T-cell (primary cell): Measurements from ENCODE around the gene STAB1. TPM values are rescaled to one million over a fixed set of nuclear protein-coding genes. Genes with fewer than 3 reads are reported as not detected.

ENCODE experiments used
- ATAC-seq, 4 experiments: fragments of 200-7000 bp in 3 of 4; fragments of 150-1000 bp in 1 of 4; cut with Tn5 transposase; replicated peaks in 1 of 4; 1 replicate in 3 of 4; 2 replicates in 1 of 4; pipeline ENCODE4 v1.10.0; 2021; ENCODE audit warnings: moderate library complexity in 3 of 4, mild to moderate bottlenecking in 2 of 4, moderate number of reproducible peaks in 1 of 4
- CTCF ChIA-PET, 2 donors: fragments of 300-600 bp; sonication (Branson Sonifier 250); formaldehyde crosslinking; loops; one replicate each; lab custom pipeline; 2022; ENCODE audit warnings: antibody characterized with exemption in 2 of 2; lab: Charles Lee
- POLR2A ChIA-PET, 2 donors: fragments of 300-600 bp; sonication (Branson Sonifier 250); formaldehyde crosslinking; loops; one replicate each; lab custom pipeline; 2022; ENCODE audit warnings: antibody characterized with exemption in 2 of 2; lab: Charles Lee
- DNase-seq, 35 experiments: peaks; one replicate each; pipeline versions ENCODE4 v3.0.0 to v3.0.0-alpha.2; 2013 to 2023
- H3K27ac ChIP-seq: one replicate; pipeline ENCODE4 v1.5.1; 2013; ENCODE audit warnings: low read length
- H3K27me3 ChIP-seq, 2 experiments: replicated peaks in 1 of 2; 1 replicate in 1 of 2; 2 replicates in 1 of 2; pipeline versions ENCODE4 v1.6.1 to v1.7.0; 2013; ENCODE audit warnings: low read length in 1 of 2, mixed read lengths in 1 of 2; ENCODE audit not compliant: control insufficient read depth in 2 of 2, insufficient read depth in 2 of 2; ENCODE audit errors: extremely low read depth in 1 of 2
- H3K36me3 ChIP-seq, 2 donors: 1 replicate in 1 of 2; 2 replicates in 1 of 2; pipeline versions ENCODE4 v1.6.1 to v1.7.0; 2013; ENCODE audit warnings: low read length in 1 of 2; ENCODE audit not compliant: control insufficient read depth in 2 of 2, insufficient read depth in 1 of 2; ENCODE audit errors: extremely low read depth in 1 of 2
- H3K4me1 ChIP-seq, 2 experiments: 1 replicate in 1 of 2; 2 replicates in 1 of 2; pipeline versions ENCODE4 v1.6.1 to v1.7.0; 2013; ENCODE audit warnings: low read length in 2 of 2, mixed read lengths in 1 of 2; ENCODE audit not compliant: insufficient read depth in 2 of 2, control insufficient read depth in 1 of 2; ENCODE audit errors: extremely low read depth in 1 of 2
- H3K4me3 ChIP-seq, 2 donors: 1 replicate in 1 of 2; 2 replicates in 1 of 2; pipeline versions ENCODE4 v1.5.1 to v1.7.0; 2013; ENCODE audit warnings: mild to moderate bottlenecking in 2 of 2, low read length in 1 of 2, moderate library complexity in 1 of 2; ENCODE audit not compliant: control insufficient read depth in 1 of 2; ENCODE audit errors: extremely low read depth in 1 of 2
- H3K9me3 ChIP-seq: 2 replicates; pipeline ENCODE4 v1.7.0; 2013
- H3K27ac Mint-ChIP-seq, 2 donors: one replicate each; pipeline ENCODE4 v1.8.0; 2020 to 2021; ENCODE audit warnings: mild to moderate bottlenecking in 2 of 2, mixed read lengths in 2 of 2
- H3K27me3 Mint-ChIP-seq, 2 donors: one replicate each; pipeline ENCODE4 v1.8.0; 2021 to 2022; ENCODE audit warnings: mixed read lengths in 2 of 2
- H3K36me3 Mint-ChIP-seq: one replicate; pipeline ENCODE4 v1.8.0; 2021; ENCODE audit warnings: mixed read lengths
- H3K4me1 Mint-ChIP-seq, 3 donors: one replicate each; pipeline ENCODE4 v1.8.0; 2020 to 2022; ENCODE audit warnings: mixed read lengths in 3 of 3, mild to moderate bottlenecking in 1 of 3
- H3K4me3 Mint-ChIP-seq, 3 donors: one replicate each; pipeline ENCODE4 v1.8.0; 2020 to 2022; ENCODE audit warnings: mild to moderate bottlenecking in 3 of 3, mixed read lengths in 3 of 3, moderate library complexity in 3 of 3
- H3K9me3 Mint-ChIP-seq, 3 donors: one replicate each; pipeline ENCODE4 v1.8.0; 2020 to 2022; ENCODE audit warnings: mixed read lengths in 3 of 3
- WGBS: methylation state at CpG from one replicate; pipeline ENCODE4 v1.1.5; 2013; ENCODE audit warnings: missing lambda C conversion rate; ENCODE audit not compliant: insufficient coverage; 5-methylcytosine and 5-hydroxymethylcytosine counted together
- total RNA-seq, 35 experiments: library from RNA in 6 of 35; stranded (reverse) in 6 of 35; fragments of 120-200 nt in 1 of 35; gene quantifications; one replicate each; pipeline versions ENCODE4 v1.2.1 to v1.2.4 and lab custom pipeline; 2013 to 2026

STAB1 gene
- total RNA-seq, 5 donors from 2014 or later (not counting 1 experiment from before 2014, with no cell fraction given) = 0.38 to 2.2 (median 1.7) TPM

DNA sequence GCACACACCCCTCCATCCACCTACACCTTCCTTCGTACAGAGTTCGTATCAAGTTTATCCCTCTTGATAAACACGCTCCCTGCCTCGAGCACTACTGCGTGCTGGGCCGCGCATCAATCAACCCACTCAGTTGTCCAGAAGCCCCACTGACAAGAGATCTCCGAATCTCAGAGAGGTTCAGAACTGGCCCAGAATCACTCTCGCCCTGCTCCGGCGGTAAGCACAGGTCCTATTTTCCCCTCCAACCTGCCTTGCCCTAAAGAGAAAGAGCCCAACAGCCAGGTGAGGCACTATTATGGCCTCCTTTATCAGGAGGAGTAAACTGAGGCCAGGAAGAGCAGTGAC lies 40.2 kb upstream of the STAB1 start:
- peaks cover 12 to 50% of the 10 kb centered on the region in 2 experiments for H3K4me1 ChIP-seq

GRCh38 chr3:52455283-52456168 lies 39.6 kb upstream of the STAB1 start, which contains the start of gene NISCH:
NISCH (plus strand) TSS chr3:52455604; CDS start chr3:52455642, 38 bp downstream.
- no peaks in the 10 kb centered on the region for H3K9me3 Mint-ChIP-seq
- no peaks in the 10 kb centered on the region for H3K27me3 Mint-ChIP-seq
- ChIA-PET CTCF (no interaction called here), POLR2A (no interaction called here)
- H3K4me1 Mint-ChIP-seq = peaks cover 30 to 48% (median 41%) of the 10 kb centered on the region in 3 donors
- Histone ChIP-seq H3K36me3 (peaks cover 4 to 17% of the 10 kb centered on the region in 2 donors), H3K9me3 (no peaks in the 10 kb centered on the region), H3K27ac (peak within 1 kb of the TSS; percentile 99), H3K27me3 (no peaks in the 10 kb centered on the region), H3K4me1 (peaks cover 12 to 50% of the 10 kb centered on the region in 2 experiments), H3K4me3 (peak within 1 kb of the TSS; percentile 79 to 97)
- ATAC-seq (peak; percentile 93 to 98 (median 94)), DNase-seq (peak; percentile 87 to 99 (median 95))
- H3K36me3 Mint-ChIP-seq = peaks cover 15% of the 10 kb centered on the region
- WGBS = under 1% methylated on average over 81 of the region's 86 CpGs
- H3K4me3 Mint-ChIP-seq = peak within 1 kb of the TSS; percentile 89 to 98 (median 91)
- H3K27ac Mint-ChIP-seq = peak within 1 kb of the TSS; percentile 97 to 98

More for the DNA sequence above, 40.2 kb upstream of the STAB1 start:
- Histone ChIP-seq H3K36me3 (peaks cover 4 to 11% of the 10 kb centered on the region in 2 donors), H3K9me3 (no peaks in the 10 kb centered on the region), H3K27ac (peak overlapping the region; percentile 99), H3K27me3 (no peaks in the 10 kb centered on the region), H3K4me3 (peak overlapping the region; percentile 53 to 97)
- Mint-ChIP-seq H3K4me1 (peaks cover 30 to 48% (median 41%) of the 10 kb centered on the region in 3 donors), H3K27ac (peak overlapping the region; percentile 97 to 98), H3K36me3 (peaks cover 12% of the 10 kb centered on the region), H3K27me3 (no peaks in the 10 kb centered on the region), H3K9me3 (no peaks in the 10 kb centered on the region), H3K4me3 (peak overlapping the region; percentile 89 to 98 (median 91))
- ChIA-PET POLR2A (no interaction called here), CTCF (no interaction called here)
- DNase-seq (peak in 2 of 35 experiments; percentile 8 to 9), ATAC-seq (peak in 3 of 4 experiments; percentile 8 to 15 (median 8))
- 24% methylated on average over 8 of the region's 11 CpGs for WGBS

- H3K27me3 ChIP-seq = no peaks in the 10 kb centered on the region
- 33% methylated on average over 4 of the region's 13 CpGs for WGBS
- H3K4me1 ChIP-seq = peaks cover 12 to 50% of the 10 kb centered on the region in 2 experiments
- ChIA-PET CTCF (no interaction called here), POLR2A (interaction anchor here in 1 of 2 donors (0.6 kb wide), 1 partner anchor 238 kb away, joined by 3 read pairs; no protein-coding TSS in a partner anchor)
- no peaks in the 10 kb centered on the region for H3K9me3 ChIP-seq
- DNase-seq (peak in 2 of 35 experiments; percentile 23 to 28), ATAC-seq (no peak)
- Mint-ChIP-seq H3K4me3 (peak overlapping the region; percentile 89 to 98 (median 91)), H3K27ac (peak overlapping the region; percentile 95 to 97), H3K36me3 (peaks cover 15% of the 10 kb centered on the region), H3K9me3 (no peaks in the 10 kb centered on the region), H3K27me3 (no peaks in the 10 kb centered on the region), H3K4me1 (peaks cover 30 to 48% (median 43%) of the 10 kb centered on the region in 3 donors)
- peak overlapping the region; percentile 79 to 97 for H3K4me3 ChIP-seq
- H3K27ac ChIP-seq = peak overlapping the region; percentile 88
- peaks cover 8 to 23% of the 10 kb centered on the region in 2 donors for H3K36me3 ChIP-seq
These were observed 38.9 kb upstream of the STAB1 start for GRCh38 chr3:52456169-52456799.

GRCh38 chr3:52456800-52457183 lies 38.3 kb upstream of the STAB1 start:
- Histone ChIP-seq H3K9me3 (no peaks in the 10 kb centered on the region), H3K27ac (peak overlapping the region; percentile 88), H3K27me3 (no peaks in the 10 kb centered on the region), H3K36me3 (peaks cover 8 to 24% of the 10 kb centered on the region in 2 donors), H3K4me3 (peak overlapping the region; percentile 79 to 97), H3K4me1 (peaks cover 12 to 51% of the 10 kb centered on the region in 2 experiments)
- Mint-ChIP-seq H3K4me1 (peaks cover 30 to 48% (median 43%) of the 10 kb centered on the region in 3 donors), H3K9me3 (no peaks in the 10 kb centered on the region), H3K36me3 (peaks cover 15% of the 10 kb centered on the region), H3K27me3 (no peaks in the 10 kb centered on the region), H3K27ac (peak overlapping the region; percentile 95 to 97), H3K4me3 (peak overlapping the region; percentile 89 to 98 (median 91))
- CTCF ChIA-PET = no interaction called here
- no CpG with 5 or more reads among the region's 5 CpGs for WGBS
- DNase-seq = peak in 1 of 35 experiments; percentile 25
- POLR2A ChIA-PET = interaction anchor here (0.6 to 0.7 kb wide), 2 partner anchors 151 to 239 kb away, joined by 3 read pairs; no protein-coding TSS in a partner anchor
- no peak for ATAC-seq

DNA sequence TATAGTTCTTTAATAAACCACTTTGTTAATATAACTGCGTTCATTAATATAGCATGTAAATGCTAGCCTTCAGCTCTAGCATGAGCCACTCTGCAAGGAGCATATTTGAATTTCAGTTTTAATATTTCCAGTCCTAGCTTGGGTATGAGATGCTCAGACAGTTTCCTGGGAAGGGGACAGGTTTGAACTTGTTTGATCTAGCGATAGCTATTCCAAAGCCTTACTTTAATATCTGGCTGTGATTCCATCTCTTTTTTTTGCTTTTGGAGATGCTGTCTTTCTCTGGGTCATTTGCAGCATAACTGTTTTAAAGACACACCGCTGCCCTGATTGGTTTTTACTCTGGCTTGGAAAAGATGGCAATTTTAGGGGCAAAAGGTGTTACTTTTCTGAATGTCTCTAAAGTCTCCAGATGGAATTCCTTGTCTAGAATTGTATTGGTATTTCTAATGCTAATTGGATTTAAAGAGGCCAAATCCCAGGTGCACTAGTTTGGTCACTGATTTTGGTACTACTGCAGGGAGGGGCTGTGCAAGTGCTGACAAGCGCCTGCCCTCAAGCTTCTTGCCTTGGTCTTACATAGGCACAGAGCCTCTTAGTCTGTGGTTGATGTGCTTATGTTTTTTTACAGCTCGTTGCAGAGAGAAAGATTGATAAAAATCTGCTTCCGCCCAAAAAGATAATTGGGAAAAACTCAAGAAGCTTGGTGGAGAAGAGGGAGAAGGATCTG lies 36.9 kb upstream of the STAB1 start:
- DNase-seq = no peak
- Mint-ChIP-seq H3K27ac (peak overlapping the region; percentile 12 to 14), H3K4me1 (peaks cover 30 to 58% (median 53%) of the 10 kb centered on the region in 3 donors), H3K36me3 (peaks cover 19% of the 10 kb centered on the region), H3K9me3 (no peaks in the 10 kb centered on the region), H3K4me3 (no peak overlapping the region), H3K27me3 (no peaks in the 10 kb centered on the region)
- Histone ChIP-seq H3K4me1 (peaks cover 12 to 51% of the 10 kb centered on the region in 2 experiments), H3K36me3 (peaks cover 13 to 29% of the 10 kb centered on the region in 2 donors), H3K9me3 (no peaks in the 10 kb centered on the region), H3K27me3 (no peaks in the 10 kb centered on the region), H3K4me3 (no peak overlapping the region), H3K27ac (no peak overlapping the region)
- 94% methylated on average over 5 of the region's 6 CpGs for WGBS
- ChIA-PET POLR2A (interaction anchor here in 1 of 2 donors (0.5 kb wide), 1 partner anchor 240 kb away, joined by 3 read pairs; no protein-coding TSS in a partner anchor), CTCF (interaction anchor here (1.2 to 1.7 kb wide), 2 partner anchors 11 to 46 kb away, joined by 5 read pairs; no protein-coding TSS in a partner anchor)
- ATAC-seq = no peak
